ENCODE results near the gene GXYLT2. TPM values are rescaled to one million over a fixed set of nuclear protein-coding genes. Genes with fewer than 3 reads are reported as not detected.
A peak's percentile ranks its signal among the peaks of the same experiment; 100 is the strongest.

GXYLT2 gene
- total and polyA plus RNA-seq, 2 of the 13 experiments (the other 11 are each of a cell fraction or from before 2014, with no cell fraction given), result 4.3 to 6.9 TPM

DNA sequence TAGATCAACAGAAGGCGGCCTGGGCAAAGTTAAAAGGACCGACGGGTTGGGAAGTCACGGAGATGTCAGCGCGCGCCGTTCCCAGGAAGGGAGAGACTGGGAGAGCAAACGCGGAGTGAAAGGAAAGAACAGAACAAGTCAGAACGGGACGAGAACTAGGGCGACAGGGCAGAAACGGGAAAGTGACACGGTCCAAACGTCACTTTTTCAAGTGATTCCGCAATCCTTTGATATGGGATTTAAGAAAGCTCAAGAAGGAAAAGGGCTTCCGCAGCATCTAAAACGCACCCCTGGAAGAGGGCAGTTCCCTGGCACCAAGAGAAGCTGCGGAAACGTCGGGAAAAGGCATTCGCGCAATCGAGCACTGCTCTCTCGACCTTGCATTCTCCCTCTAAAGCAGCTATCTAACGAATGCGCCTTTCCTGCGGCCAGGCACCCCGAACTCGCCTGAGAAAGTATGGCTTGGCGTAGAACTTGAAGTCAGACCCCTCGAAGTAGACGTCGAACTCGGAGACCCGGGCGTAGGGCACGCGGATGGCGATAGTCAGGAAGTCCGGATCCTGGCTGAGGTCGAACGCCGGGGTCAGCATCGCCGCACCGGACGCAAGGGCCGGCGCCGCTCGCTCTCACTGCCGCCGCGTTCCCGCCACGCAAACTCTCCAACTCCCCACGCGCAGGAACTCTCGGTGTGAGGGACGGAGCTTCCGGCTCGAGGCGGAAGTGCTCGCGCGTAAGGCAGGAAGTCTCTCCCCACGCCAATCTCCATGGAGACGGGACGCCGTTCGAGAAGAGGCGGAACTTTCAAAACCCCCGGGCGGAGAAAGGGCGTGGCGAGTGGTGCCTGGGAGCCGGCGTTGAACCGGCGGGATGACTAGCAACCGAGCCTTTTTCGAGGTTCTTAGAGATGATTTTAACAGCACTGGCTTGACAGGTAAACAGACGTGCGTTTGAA, 39.8 kb upstream of the GXYLT2 start, which contains the start of gene SHQ1 (continued):
- TF ChIP-seq NCOR1 (IDR thresholded peaks at IDR 0.05; ENCODE audit: borderline replicate concordance, low read length) (no peak), REL (CRISPR knock-in tag; conservative IDR thresholded peaks at IDR 0.05) (no peak), NR2F1 (CRISPR knock-in tag; IDR thresholded peaks at IDR 0.05) (0 out of 4 replicates have a peak, but pooled peaks of 1 of the 2 experiments have one; percentile 28), BORCS8-MEF2B (CRISPR knock-in tag; IDR thresholded peaks at IDR 0.05) (peak; percentile 98), SIN3B (IDR thresholded peaks at IDR 0.05; ENCODE audit: low read length) (peak; percentile 95), ZNF614 (CRISPR knock-in tag; IDR thresholded peaks at IDR 0.05; ENCODE audit: borderline replicate concordance) (no peak; the same call in 1 of the 2 replicates), SETDB1 (CRISPR knock-in tag; IDR thresholded peaks at IDR 0.05; ENCODE audit: borderline replicate concordance) (no peak), ZNF775 (CRISPR knock-in tag; IDR thresholded peaks at IDR 0.05; ENCODE audit: borderline replicate concordance) (no peak), POLR2AphosphoS2 (IDR thresholded peaks at IDR 0.05; ENCODE audit: low read depth, low read length) (no peak), ETV5 (CRISPR knock-in tag; IDR thresholded peaks at IDR 0.05; ENCODE audit: borderline replicate concordance) (peak; percentile 80), SRSF9 (IDR thresholded peaks at IDR 0.05; ENCODE audit: borderline replicate concordance, insufficient read depth, low read depth, low read length, poor library complexity, severe bottlenecking) (no peak), RFX1 (IDR thresholded peaks at IDR 0.05) (peak; percentile 86), ZNF460 (CRISPR knock-in tag; IDR thresholded peaks at IDR 0.05; ENCODE audit: borderline replicate concordance) (no peak), PPARG (CRISPR knock-in tag; conservative IDR thresholded peaks at IDR 0.05) (no peak), SPEN (CRISPR knock-in tag; IDR thresholded peaks at IDR 0.05; ENCODE audit: low read depth) (peak; percentile 85), ARID2 (CRISPR knock-in tag; IDR thresholded peaks at IDR 0.05; ENCODE audit: borderline replicate concordance) (peak; percentile 95), ZNF816 (CRISPR knock-in tag; IDR thresholded peaks at IDR 0.05; ENCODE audit: borderline replicate concordance) (no peak), RELA (CRISPR knock-in tag; IDR thresholded peaks at IDR 0.05) (no peak), ZNF570 (CRISPR knock-in tag; IDR thresholded peaks at IDR 0.05; ENCODE audit: borderline replicate concordance) (no peak), ZNF383 (CRISPR knock-in tag; IDR thresholded peaks at IDR 0.05; ENCODE audit: borderline replicate concordance) (no peak), ZNF773 (CRISPR knock-in tag; IDR thresholded peaks at IDR 0.05; ENCODE audit: borderline replicate concordance) (peak; percentile 86; the same call in 1 of the 2 replicates)
- TF ChIP-seq, protein P1, sequence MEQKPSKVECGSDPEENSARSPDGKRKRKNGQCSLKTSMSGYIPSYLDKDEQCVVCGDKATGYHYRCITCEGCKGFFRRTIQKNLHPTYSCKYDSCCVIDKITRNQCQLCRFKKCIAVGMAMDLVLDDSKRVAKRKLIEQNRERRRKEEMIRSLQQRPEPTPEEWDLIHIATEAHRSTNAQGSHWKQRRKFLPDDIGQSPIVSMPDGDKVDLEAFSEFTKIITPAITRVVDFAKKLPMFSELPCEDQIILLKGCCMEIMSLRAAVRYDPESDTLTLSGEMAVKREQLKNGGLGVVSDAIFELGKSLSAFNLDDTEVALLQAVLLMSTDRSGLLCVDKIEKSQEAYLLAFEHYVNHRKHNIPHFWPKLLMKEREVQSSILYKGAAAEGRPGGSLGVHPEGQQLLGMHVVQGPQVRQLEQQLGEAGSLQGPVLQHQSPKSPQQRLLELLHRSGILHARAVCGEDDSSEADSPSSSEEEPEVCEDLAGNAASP (CRISPR knock-in tag; IDR thresholded peaks at IDR 0.05; ENCODE audit: borderline replicate concordance), result peak; percentile 42; the same call in 1 of the 2 replicates
- TF ChIP-seq, protein P2, sequence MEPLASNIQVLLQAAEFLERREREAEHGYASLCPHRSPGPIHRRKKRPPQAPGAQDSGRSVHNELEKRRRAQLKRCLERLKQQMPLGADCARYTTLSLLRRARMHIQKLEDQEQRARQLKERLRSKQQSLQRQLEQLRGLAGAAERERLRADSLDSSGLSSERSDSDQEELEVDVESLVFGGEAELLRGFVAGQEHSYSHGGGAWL (CRISPR knock-in tag; IDR thresholded peaks at IDR 0.05), result peak; percentile 66; the same call in 1 of the 2 replicates
- TF ChIP-seq, protein P3, sequence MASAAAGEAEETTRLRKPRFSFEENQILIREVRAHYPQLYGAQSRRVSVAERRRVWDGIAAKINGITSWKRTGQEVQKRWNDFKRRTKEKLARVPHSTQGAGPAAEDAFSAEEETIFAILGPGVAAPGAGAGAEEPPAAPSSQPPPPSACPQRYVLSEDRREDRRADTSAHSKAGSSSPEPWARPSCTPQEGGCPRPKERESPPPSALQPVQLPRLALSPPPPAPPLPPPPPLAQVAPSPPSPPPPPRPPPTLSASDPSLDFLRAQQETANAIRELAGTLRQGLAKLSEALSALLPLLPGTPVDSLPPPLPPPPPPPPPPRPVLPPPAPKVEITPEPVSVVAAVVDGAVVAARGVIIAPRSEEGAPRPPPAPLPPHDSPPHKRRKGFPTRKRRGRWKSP (CRISPR knock-in tag; IDR thresholded peaks at IDR 0.05), result peak; percentile 78; the same call in 1 of the 2 replicates

Data from HepG2 (cell line).